Spleen (tissue), 7 donors: ENCODE measurements around the gene KRT13.

Experiments used
- POLR2A ChIP-seq, 3 donors: fragments of 450-650 bp; IDR thresholded peaks; one replicate each; pipeline ENCODE4 v1.5.1; 2017; ENCODE audit warnings: antibody characterized with exemption in 3 of 3, mild to moderate bottlenecking in 1 of 3
- TF ChIP-seq, protein P1 (sequence below), 11 experiments: fragments of 200-600 bp in 7 of 11; fragments of 450-650 bp in 4 of 11; sonication (generic) in 4 of 11; IDR thresholded peaks in 8 of 11; conservative IDR thresholded peaks in 3 of 11; 1 replicate in 7 of 11; 2 replicates in 4 of 11; pipeline versions ENCODE4 v1.4.0 to v1.8.0; 2016 to 2021; ENCODE audit warnings: antibody characterized with exemption in 11 of 11, inconsistent platforms in 4 of 11, mild to moderate bottlenecking in 1 of 11
- donor health status: DM: no; HTN: no; CAD: no; lungs with moderate emphysema.
- donor health status: DM: no; HTN: no; CAD: no.
- donor health status: DM: no; HTN: no; CAD: no.

DNA sequence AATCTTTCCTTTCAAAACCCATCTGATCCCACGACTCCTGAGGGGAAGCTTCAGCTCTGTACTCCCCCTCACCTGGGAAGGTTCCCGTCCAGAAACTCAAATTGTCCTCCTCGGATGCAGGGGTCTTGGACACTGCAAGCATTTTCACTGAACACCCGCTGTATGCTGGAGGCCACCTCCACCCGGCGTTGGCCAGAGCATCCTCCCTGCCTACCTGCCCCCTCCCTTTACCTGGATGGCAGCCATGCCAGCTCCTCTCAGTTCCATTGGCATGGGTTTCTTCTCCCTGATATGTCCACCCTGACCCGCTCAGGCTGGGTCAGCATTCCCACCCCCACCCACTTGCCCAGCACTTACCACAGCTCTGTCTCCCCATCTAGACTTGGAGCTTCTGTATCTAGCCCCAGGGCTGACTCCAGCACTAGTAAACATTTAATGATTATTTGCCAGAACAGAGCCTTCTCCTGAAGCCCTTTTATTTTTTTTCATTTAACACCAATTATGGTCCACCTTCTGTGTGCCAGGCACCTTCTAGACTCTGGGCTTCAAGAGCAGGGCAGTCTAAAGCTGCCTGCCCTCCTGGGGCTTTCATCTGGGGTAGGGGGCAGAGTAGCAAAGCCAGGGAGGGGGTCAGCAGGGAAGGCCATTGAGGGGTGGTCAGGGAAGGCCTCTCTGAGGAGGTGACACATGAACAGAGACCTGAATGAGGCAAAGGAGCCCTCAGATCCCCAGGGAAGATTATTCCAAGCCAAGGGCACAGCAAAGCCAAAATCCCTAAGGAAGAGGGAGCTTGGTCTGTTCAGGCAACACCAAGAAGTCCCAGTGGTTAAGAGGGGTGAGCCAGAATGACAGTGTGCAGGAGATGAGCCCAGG is 31.6 kb upstream of the KRT13 start:
- TF ChIP-seq, protein P1, sequence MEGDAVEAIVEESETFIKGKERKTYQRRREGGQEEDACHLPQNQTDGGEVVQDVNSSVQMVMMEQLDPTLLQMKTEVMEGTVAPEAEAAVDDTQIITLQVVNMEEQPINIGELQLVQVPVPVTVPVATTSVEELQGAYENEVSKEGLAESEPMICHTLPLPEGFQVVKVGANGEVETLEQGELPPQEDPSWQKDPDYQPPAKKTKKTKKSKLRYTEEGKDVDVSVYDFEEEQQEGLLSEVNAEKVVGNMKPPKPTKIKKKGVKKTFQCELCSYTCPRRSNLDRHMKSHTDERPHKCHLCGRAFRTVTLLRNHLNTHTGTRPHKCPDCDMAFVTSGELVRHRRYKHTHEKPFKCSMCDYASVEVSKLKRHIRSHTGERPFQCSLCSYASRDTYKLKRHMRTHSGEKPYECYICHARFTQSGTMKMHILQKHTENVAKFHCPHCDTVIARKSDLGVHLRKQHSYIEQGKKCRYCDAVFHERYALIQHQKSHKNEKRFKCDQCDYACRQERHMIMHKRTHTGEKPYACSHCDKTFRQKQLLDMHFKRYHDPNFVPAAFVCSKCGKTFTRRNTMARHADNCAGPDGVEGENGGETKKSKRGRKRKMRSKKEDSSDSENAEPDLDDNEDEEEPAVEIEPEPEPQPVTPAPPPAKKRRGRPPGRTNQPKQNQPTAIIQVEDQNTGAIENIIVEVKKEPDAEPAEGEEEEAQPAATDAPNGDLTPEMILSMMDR (IDR thresholded peaks at IDR 0.05 in 8 of 11, conservative IDR thresholded peaks at IDR 0.05 in 3 of 11), result no peak
- no peak for TF ChIP-seq POLR2A (IDR thresholded peaks at IDR 0.05)
